ENCODE data around the gene KNTC1.
"Not testable (repeated sequence)": the region's sequence is repeated elsewhere in the genome, so short reads cannot be mapped to it uniquely, and the experiment has no call there.

Gene KNTC1, protein sequence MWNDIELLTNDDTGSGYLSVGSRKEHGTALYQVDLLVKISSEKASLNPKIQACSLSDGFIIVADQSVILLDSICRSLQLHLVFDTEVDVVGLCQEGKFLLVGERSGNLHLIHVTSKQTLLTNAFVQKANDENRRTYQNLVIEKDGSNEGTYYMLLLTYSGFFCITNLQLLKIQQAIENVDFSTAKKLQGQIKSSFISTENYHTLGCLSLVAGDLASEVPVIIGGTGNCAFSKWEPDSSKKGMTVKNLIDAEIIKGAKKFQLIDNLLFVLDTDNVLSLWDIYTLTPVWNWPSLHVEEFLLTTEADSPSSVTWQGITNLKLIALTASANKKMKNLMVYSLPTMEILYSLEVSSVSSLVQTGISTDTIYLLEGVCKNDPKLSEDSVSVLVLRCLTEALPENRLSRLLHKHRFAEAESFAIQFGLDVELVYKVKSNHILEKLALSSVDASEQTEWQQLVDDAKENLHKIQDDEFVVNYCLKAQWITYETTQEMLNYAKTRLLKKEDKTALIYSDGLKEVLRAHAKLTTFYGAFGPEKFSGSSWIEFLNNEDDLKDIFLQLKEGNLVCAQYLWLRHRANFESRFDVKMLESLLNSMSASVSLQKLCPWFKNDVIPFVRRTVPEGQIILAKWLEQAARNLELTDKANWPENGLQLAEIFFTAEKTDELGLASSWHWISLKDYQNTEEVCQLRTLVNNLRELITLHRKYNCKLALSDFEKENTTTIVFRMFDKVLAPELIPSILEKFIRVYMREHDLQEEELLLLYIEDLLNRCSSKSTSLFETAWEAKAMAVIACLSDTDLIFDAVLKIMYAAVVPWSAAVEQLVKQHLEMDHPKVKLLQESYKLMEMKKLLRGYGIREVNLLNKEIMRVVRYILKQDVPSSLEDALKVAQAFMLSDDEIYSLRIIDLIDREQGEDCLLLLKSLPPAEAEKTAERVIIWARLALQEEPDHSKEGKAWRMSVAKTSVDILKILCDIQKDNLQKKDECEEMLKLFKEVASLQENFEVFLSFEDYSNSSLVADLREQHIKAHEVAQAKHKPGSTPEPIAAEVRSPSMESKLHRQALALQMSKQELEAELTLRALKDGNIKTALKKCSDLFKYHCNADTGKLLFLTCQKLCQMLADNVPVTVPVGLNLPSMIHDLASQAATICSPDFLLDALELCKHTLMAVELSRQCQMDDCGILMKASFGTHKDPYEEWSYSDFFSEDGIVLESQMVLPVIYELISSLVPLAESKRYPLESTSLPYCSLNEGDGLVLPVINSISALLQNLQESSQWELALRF (N-terminal part only)

DNA sequence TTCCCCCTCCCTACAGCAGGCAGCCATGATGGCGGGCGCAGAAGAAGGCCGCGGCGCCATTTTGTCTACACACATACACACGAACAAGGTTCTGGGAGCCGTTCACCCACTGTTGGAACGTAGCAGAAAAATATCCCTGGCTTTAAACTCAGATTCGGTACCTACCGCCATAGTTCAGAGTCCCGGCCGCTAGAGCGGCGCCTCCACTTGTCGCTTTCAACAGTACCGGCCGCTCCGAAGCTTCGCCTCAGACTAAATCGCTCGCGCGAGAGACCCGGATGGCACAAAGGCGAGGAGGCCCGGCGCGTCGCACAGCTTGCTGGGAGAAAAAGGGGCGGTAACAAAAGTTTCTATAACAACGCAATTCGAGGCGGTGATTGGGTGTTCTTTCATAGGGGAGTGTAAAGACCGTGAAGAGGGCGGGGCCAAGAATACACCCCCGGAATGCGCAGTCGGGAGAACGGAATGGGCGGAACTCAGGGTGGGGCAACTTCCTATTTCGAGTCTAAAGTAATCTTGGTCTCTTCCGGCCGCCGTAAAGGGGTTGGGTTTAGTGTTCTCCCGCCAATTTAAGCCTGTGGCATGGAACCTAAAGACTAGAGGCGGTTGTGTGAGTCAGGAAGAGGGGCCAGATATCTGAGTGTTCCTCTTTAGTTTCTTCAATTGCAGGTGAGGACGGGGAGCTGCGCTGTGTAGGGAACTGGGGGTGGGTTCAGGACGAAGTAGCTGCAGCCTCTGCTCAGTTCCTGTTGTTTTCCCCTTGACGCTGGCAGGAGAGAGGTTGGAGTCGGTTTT lies at the start of gene KNTC1, which contains the start of gene RSRC2:
KNTC1 (plus strand) TSS at position 567 of the 795 bp plus-strand sequence. CDS start 2,815 bp downstream, outside the sequence.
RSRC2 (minus strand) TSS at position 254 of the 795 bp plus-strand sequence; CDS start at position 171, 83 bp downstream.
- peak; percentile 100 for DNase-seq

DNA sequence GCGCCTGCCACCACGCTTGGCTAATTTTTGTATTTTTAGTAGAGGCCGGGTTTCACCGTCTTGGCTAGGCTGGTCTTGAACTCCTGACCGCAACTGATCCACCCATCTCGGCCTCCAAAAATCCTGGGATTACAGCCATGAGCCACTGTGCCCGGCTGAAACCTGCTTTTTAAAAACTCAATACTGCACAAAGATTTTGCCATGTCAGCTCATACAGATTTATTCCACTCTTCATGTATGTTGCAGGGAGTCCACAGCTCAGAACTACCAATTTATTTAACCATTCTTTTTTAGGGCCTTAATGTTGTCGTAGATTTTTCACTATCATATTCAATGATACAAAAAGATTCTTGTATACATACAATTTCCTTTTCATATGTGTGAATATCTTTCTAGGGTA lies 46.3 kb upstream of the KNTC1 start:
- DNase-seq: no peak

DNA sequence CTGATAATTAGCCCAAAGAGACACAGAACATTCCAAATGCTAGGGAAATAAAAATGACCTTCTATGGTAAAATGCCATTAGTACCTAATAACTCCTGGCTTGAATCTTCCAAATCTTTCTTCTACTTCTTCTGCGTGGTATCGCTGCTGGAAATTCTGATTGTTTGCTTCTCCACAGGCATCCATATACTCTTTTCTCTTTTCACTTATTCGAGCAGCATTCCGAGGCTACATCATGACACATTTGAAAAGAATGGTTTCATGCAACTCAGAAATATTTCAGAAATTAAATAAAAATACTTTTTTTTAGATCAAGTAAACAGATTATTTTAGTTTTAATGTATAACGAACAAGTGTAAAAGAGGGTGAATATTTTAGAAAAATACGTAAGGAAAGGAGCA lies 45.2 kb upstream of the KNTC1 start:
- DNase-seq: no peak

DNA sequence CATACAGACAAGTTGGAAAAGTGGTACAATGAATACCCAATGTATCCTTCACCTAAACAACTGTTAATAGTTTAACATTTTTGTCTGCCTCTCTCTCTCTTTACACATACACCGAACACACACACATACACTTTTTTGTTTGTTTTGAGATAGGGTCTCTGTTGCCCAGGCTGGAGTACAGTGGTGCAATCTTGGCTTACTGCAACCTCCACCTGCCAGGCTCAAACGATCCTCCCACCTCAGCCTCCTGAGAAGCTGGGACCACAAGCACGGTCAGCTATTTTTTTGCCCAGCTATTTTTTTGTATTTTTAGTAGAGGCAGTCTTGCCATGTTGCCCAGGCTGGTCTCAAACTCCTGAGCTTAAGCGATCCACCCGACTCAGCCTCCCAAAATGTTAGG lies 43.1 kb upstream of the KNTC1 start:
- no peak for DNase-seq

DNA sequence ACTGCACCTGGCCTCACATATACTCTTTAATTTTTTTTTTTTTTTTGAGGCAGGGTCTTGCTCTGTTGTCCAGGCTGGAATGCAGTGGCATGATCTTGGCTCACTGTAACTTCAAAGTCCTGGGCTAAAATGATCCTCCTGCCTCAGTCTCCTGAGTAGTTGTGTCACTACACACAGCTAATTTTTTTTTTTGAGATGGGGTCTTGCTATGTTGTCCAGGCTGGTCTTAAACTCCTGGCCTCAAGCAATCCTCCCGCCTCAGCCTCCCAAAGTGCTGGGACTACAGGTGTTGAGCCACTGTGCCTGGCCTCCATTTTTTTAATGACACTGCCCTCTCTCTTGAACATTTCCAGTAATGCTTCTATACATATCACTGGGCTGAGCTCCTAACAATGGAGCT lies 42.7 kb upstream of the KNTC1 start:
- not testable (repeated sequence) for DNase-seq

DNA sequence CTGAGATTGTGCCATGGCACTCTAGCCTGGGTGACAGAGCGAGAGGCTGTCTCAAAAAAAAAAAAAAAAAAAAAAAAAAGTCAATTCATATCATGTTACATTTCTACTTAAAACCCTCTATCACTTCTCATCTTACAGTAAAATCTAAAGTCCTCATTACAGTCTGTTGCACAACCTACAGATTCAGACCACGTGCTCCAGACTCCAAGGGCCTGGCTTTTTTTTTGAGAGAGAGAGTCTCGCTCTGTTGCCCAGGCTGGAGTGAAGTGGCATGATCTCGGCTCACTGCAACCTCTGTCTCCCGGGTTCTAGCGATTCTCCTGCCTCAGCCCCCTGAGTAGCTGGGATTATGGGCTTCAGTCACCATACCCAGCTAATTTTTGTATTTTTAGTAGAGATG lies 40.7 kb upstream of the KNTC1 start:
- not testable (repeated sequence) for DNase-seq

DNA sequence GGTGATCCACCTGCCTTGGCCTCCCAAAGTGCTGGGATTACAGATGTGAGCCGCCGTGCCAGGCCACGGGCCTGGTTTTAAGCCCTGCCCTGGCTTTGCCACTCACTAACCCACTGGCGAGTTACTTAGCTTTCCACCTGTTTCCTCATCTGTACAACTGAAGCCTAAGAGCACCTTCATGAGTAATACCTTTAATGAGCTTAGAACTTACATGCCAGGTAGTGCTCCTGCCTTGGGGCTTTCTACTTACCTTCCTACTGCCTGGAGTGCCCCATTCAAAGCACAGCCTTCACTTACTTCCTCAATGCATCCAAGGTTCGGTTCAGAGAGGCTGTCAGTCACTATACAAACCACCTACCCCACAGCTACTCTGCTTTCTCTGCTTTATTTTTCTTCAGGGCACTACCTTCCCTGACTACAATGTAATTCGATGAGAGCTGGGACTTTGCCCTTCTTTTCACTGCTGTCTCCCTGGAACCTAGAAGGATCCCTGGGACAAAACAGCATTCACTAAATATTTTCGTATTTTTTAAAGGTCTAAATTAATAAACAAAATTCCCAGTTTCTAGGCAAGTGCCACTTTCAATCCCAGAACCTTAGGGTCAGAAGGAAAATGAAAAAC lies 40.1 kb upstream of the KNTC1 start:
- no peak for DNase-seq

DNA sequence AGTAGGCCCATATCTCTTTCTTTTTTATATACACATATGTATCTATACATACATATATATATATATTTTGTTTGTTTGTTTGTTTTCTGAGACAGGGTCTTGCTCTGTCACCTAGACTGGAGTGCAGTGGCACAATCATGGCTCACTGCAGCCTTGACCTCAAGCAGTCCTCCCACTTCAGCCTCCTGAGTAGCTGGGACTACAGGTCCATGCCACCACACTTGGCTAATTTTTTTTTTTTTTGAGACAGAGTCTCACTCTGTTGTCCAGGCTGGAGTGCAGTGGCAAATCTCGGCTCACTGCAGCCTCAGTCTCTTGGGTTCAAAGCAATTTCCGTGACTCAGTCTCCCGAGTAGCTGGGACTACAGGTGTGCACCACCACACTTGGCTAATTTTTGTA lies 39.2 kb upstream of the KNTC1 start:
- not testable (repeated sequence) for DNase-seq

DNA sequence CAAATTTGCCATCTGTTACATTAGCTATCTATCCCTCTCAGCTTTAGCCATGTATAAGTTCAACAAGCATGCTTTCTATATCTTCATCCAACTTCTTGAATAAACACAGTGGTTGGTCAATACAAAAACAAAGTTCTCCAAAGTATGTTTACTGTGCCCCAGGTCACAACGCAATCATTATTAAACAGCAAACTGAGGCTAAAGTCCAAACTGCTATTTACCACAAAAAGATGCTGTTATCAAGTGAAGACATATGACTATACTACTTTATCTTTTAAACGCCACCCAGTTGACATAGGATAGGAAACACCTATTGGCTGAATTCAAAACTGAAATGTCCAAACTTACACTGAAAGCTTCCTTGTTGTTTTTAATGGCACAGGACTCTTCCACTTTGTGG lies 38.0 kb upstream of the KNTC1 start:
- DNase-seq: no peak

DNA sequence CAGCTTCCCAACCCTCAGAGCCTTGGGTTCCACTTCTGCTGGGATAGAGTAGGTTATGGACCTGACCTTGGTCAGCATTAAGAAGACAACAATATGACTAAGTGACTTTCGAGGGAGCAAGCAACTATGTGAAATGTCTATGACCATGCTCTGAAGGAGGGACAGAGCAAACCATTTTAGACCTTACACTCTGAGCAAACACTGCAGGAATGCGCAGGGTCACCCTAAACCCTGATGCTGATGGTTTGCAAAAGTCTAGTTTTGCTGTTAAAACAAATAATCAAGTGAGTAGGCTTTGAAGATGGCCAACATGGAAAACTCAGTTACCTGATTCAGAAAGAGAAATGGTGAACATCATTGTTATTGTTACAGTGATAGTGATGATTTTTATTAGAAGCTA lies 35.1 kb upstream of the KNTC1 start:
- no peak for DNase-seq

DNA sequence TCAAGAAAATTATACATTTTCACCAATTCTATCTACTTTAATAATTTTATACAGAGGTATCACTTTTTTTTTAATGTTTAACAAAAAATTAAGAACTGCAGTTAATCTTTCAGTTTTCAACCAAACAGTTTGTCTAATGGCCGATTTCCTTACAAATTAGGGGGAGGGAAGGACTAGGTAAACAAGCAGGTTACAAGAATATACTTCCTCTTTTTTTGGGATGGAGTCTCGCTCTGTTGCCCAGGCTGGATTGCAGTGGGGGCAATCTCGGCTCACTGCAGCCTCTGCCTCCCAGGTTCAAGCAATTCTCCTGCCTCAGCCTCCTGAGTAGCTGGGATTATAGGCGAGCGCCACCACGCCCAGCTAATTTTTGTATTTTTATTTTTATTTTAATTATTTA lies 33.8 kb upstream of the KNTC1 start:
- not testable (repeated sequence) for DNase-seq

DNA sequence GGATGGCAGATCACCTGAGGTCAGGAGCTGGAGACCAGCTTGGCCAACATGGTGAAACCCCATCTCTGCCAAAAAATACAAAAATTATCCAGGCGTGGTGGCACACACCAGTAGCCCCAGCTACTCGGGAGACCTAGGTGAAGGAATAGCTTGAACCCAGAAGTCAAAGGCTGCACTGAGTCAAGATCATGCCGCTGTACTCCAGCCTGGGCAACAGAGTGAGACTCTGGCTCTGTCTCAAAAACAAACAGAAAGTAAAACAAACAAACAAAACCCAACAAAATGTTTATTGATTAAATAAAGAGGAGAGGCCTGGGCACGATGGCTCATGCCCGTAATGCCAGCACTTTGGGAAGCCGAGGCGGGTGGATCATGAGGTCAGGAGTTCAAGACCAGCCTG lies 31.8 kb upstream of the KNTC1 start:
- no peak for DNase-seq

DNA sequence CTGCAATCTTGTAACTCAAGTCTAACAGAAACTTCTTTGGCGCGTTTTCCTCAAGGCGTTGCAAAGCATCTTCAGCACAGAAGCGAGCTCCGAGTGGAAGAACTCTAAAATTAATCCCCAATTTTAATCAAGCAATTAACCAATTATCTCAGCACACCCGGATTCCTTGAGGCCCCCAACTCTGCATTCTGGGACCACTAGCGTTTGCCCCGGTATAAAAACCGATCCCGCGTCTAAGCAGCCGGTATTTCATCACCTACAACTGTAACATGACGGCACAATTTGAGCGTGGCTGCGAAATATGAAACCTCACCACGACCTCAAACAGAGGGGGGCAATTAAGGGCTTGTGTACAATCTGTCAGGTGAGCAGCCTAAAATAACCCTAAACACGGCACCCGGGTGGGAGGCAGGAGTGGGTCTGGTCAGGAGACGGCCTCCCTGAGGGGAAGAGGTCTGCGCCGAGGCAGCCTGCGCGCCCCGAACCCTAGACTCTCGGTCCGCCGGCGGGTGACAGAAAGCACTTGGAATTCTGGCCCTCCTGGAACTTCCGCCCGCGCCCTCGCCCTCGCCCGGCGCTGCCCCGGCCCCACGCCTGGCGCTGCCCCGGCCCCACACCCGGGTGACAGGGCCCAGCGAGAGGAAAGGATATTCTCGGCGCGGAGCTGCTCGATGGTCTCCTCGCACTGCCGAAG lies 26.9 kb upstream of the KNTC1 start:
- peak; percentile 56 for DNase-seq

DNA sequence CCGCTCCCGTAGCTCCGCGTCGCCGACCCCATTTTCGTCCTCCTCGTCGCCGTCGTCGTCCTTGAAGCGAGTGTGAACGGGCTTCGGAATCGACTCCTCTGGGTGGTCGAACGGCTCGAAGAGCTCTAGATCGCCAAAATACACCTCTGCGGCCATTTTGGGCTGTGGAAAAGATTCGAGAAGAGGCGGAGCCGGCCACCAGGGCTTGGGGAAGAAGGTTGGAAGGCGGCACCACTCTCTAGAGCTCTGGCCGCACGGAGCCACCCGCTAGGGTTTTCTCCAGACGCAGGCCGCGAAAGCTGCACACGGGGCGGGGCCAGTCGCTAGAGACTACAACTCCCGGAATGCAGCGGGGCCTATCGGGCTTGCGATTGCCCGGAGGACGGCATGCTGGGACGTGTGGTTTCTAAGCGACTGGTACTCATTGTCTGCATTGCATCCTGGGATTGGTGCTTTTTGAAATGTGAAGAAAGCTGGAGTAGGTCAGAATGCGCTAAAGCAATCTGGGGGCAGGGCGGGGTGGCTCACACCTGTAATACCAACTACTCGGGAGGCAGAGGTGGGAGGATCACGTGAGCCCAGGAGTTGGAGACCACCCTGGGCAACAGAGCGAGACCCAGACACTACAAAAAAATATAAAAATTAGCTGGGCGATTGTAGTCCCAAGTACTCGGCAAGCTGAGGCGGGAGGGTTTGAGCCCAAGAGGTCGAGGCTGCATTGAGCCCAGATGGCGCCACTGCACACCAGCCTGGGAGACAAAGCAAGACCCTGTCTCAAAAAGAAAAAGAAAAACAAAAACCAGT lies 26.2 kb upstream of the KNTC1 start, which contains the start of gene ZCCHC8:
ZCCHC8 (minus strand) TSS at position 248 of the 804 bp plus-strand sequence; CDS start at position 156, 92 bp downstream.
- DNase-seq: peak; percentile 97

DNA sequence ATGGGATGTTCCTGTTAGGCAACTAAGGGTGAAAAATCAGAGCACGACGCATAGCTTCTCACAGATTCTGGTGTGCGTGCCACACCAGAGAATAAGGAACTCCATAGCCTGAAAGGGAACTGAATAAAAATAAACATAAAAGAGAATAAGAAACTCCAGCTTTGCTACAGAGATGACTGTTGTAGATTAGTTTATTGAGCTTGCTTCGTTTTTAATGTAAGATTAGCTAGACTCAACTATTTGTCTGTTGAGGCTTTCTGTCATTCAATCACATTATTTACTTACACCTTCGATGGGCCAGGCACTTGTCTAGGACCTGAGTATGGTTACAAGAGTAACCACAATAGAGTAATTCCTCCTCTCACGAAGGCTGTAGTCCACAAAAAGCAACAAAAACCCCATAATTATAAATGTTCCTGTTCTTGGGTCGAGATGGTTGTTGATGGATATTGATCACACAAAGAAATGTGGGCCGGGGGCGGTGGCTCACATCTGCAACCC lies 25.5 kb upstream of the KNTC1 start:
- no peak for DNase-seq

DNA sequence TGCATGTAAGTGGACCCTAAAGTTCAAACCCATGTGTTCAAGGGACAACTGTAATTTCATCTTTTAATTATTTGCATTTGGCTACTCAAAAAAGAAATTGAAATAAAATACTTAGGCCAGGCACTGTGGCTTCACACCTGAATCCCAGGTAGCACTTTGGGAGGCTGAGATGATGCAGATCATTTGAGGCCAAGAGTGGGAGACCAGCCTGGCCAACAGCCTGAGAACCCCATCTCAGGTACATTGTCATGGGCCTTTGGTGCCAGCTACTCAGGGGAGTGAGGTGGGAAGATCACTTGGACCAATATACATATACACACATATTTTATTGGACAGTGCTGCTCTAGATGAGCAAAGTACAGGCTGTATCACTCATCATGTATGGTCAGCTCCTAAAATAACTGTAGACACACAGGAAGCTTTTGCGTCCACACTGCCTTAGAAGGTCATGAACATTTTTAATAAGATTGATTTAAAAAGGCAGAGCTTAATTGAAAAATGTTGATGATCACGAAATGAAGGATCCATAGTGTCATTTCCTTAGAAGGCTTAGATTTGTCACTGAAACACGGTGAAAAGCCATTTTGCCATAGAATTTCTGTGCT lies 23.8 kb upstream of the KNTC1 start:
- DNase-seq: no peak

DNA sequence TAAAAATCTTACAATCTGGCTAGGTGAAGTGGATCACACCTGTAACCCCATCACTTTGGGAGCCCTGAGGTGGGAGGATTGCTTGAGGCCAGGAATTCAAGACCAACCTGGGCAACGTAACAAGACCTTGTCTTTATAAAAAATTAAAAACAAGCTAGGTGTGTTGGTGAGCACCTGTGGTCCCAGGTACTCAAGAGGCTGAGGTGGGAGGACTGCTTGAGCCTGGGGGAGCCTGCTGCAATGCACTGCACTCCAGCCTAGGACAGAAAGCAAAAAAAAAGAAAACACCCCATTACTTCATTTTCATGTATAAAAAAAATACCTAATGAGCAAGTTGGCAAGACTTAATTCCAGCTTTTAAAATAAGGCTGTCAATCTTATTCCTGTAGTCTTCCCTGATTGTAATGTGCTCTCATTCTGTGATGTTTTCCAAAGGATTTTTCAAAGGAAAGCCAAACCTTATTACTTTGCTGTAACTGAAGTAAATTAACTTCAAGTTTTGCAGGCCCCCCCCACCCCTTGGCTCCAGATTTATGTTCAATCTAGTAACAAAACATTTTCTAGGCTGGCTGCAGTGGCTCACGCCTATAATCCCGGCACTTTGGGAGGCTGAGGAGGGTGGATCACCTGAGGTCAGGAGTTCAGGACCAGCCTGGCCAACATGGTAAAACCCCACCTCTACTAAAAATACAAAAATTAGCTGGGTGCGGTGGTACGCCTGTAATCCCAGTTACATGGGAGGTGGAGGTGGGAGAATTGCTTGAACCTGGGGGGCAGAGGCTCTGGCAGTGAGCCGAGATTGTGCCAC lies 23.1 kb upstream of the KNTC1 start:
- DNase-seq: no peak

DNA sequence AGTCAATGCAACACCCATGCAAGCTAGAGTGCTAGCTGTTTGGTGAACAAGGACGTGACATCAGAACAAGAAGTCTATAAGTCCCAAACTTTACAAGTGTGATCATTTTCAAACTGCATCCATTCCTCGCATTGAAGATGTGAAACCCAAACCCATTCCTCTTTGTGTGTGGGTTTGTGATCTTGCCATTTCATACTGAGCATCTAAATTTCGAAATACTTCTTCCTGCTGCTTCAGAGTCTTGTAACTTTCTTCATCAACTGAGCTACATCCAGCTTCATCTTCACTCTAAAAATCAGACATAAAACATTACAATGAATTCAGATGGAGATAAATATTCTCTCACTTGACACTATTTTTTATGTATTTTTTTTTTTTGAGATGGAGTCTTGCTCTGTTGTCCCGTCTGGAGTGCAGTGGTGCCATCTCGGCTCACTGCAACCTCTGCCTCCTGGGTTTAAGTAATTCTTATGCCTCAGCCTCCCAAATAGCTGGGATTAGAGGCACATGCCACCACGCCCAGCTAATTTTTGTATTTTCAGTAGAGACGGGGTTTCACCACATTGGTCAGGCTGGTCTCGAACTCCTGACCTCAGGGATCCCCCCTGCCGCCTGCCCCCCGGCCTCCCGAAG lies 21.5 kb upstream of the KNTC1 start:
- no peak for DNase-seq

Data from CD4-positive, alpha-beta T cell treated with Interleukin-21 for 1 hour (primary cell).